Measurements from ENCODE around the gene CAMTA1. TPM values are rescaled to one million over a fixed set of nuclear protein-coding genes. Genes with fewer than 3 reads are reported as not detected.

Gene CAMTA1
- total RNA-seq, 1 donor, result 56.1 TPM

- no peak for TF ChIP-seq CTCF (IDR thresholded peaks at IDR 0.05; ENCODE audit: insufficient read depth, low read depth, low read length)
- DNase-seq (ENCODE audit: low read depth), result no peak
- H3K4me3 ChIP-seq (ENCODE audit: low read depth, low read length), result no peak overlapping the region
Measured at GRCh38 chr1:7352364-7352763, 567.1 kb downstream of the CAMTA1 start.

- no peak overlapping the region for H3K4me3 ChIP-seq (ENCODE audit: low read depth, low read length)
- no peak for DNase-seq (ENCODE audit: low read depth)
- TF ChIP-seq CTCF (IDR thresholded peaks at IDR 0.05; ENCODE audit: insufficient read depth, low read depth, low read length), result no peak
Measured at GRCh38 chr1:7352974-7353373, 567.7 kb downstream of the CAMTA1 start.

DNA sequence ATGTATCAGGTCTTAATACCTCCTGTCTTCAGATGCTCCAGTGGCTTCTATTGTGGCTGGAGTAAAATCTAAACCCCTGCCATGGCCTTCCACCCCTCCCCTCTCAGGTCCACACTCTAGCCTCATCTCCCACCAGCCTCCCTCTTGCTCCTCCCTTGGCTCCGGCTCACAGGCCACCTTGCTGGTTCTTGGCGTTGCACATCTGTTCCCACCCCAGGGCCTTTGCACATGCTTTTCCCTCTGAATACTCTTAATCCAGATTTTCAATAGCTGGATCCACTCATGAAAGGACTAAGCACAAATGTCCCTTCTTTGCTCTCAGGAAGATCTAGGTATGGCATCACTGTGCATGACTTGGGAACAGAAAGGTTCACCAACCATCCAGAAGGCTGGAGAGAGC lies 570.4 kb downstream of the CAMTA1 start:
- no peak overlapping the region for H3K4me3 ChIP-seq (ENCODE audit: low read depth, low read length)

DNA sequence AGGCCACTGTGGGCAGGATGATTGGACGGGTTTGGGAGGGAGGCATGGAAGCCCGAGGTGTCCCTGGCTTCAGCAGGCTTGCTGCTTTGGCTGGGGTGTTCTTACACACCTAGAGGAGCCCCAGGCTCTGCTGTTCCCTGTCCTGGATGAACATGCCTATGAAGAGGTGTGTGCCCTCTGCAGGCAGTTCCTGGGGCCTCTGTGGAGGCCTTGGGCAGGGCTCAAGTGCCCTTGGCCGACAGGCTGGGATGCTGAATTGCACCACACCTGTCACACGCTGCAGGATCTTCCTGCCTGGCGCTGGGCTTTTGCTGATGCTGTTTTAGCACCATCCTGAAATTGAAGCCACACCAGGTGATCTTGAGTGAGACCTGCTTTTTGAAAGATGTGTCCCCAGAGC lies 570.8 kb downstream of the CAMTA1 start:
- TF ChIP-seq CTCF (IDR thresholded peaks at IDR 0.05; ENCODE audit: insufficient read depth, low read depth, low read length), result no peak
- no peak overlapping the region for H3K4me3 ChIP-seq (ENCODE audit: low read depth, low read length)
- DNase-seq (ENCODE audit: low read depth), result no peak

More for the DNA sequence above, 570.4 kb downstream of the CAMTA1 start:
- no peak for TF ChIP-seq CTCF (IDR thresholded peaks at IDR 0.05; ENCODE audit: insufficient read depth, low read depth, low read length)
- no peak for DNase-seq (ENCODE audit: low read depth)

GRCh38 chr1:7358425-7358824 lies 573.2 kb downstream of the CAMTA1 start:
- no peak overlapping the region for H3K4me3 ChIP-seq (ENCODE audit: low read depth, low read length)

GRCh38 chr1:7360526-7360925 lies 575.3 kb downstream of the CAMTA1 start:
- no peak for DNase-seq (ENCODE audit: low read depth)
- no peak overlapping the region for H3K4me3 ChIP-seq (ENCODE audit: low read depth, low read length)

More at GRCh38 chr1:7358425-7358824, 573.2 kb downstream of the CAMTA1 start:
- TF ChIP-seq CTCF (IDR thresholded peaks at IDR 0.05; ENCODE audit: insufficient read depth, low read depth, low read length), result no peak
- no peak for DNase-seq (ENCODE audit: low read depth)

More at GRCh38 chr1:7360526-7360925, 575.3 kb downstream of the CAMTA1 start:
- TF ChIP-seq CTCF (IDR thresholded peaks at IDR 0.05; ENCODE audit: insufficient read depth, low read depth, low read length), result no peak

All from fibroblast of villous mesenchyme (primary cell).